T-helper 2 cell treated with Interferon-gamma antibody and Interleukin-4, amounts not matched to agents 5 μg/mL and 100 μg/mL, for 36 hours (primary cell): Measurements from ENCODE around the gene CDH13.

Experiments
- DNase-seq: peaks from one replicate; pipeline ENCODE4 v3.0.0; 2021; ENCODE audit warnings: low spot score
- H3K27ac Mint-ChIP-seq: one replicate; pipeline ENCODE4 v1.8.0; 2021; ENCODE audit warnings: mild to moderate bottlenecking, mixed read lengths
- H3K27me3 Mint-ChIP-seq: one replicate; pipeline ENCODE4 v1.8.0; 2021; ENCODE audit warnings: low read depth, mixed read lengths
- H3K36me3 Mint-ChIP-seq: one replicate; pipeline ENCODE4 v1.8.0; 2021; ENCODE audit warnings: low read depth, mixed read lengths
- H3K4me1 Mint-ChIP-seq: one replicate; pipeline ENCODE4 v1.8.0; 2021; ENCODE audit warnings: low read depth, mixed read lengths
- H3K4me3 Mint-ChIP-seq: one replicate; pipeline ENCODE4 v1.8.0; 2022; ENCODE audit warnings: mild to moderate bottlenecking, moderate library complexity, mixed read lengths
- H3K9me3 Mint-ChIP-seq: one replicate; pipeline ENCODE4 v1.8.0; 2021; ENCODE audit warnings: mixed read lengths

CDH13 gene

GRCh38 chr16:83392743-83393142 lies 766.0 kb downstream of the CDH13 start:
- peaks cover 25% of the 10 kb centered on the region for H3K9me3 Mint-ChIP-seq
- H3K27ac Mint-ChIP-seq: no peak overlapping the region
- H3K4me1 Mint-ChIP-seq: no peaks in the 10 kb centered on the region
- H3K27me3 Mint-ChIP-seq: no peaks in the 10 kb centered on the region
- H3K4me3 Mint-ChIP-seq: no peak overlapping the region
- H3K36me3 Mint-ChIP-seq: no peaks in the 10 kb centered on the region
- no peak for DNase-seq

- Mint-ChIP-seq H3K4me1 (no peaks in the 10 kb centered on the region), H3K27me3 (no peaks in the 10 kb centered on the region), H3K27ac (no peak overlapping the region), H3K4me3 (no peak overlapping the region), H3K9me3 (peaks cover 25% of the 10 kb centered on the region), H3K36me3 (no peaks in the 10 kb centered on the region)
- DNase-seq: no peak
Measured at GRCh38 chr16:83393196-83393981, 766.6 kb downstream of the CDH13 start.

GRCh38 chr16:83397601-83398291 lies 771.0 kb downstream of the CDH13 start:
- Mint-ChIP-seq H3K4me3 (no peak overlapping the region), H3K4me1 (no peaks in the 10 kb centered on the region), H3K9me3 (peaks cover 27% of the 10 kb centered on the region), H3K27ac (no peak overlapping the region), H3K27me3 (no peaks in the 10 kb centered on the region), H3K36me3 (no peaks in the 10 kb centered on the region)
- DNase-seq: no peak

- H3K27me3 Mint-ChIP-seq: no peaks in the 10 kb centered on the region
- no peaks in the 10 kb centered on the region for H3K4me1 Mint-ChIP-seq
- no peak overlapping the region for H3K4me3 Mint-ChIP-seq
- H3K9me3 Mint-ChIP-seq: peaks cover 11% of the 10 kb centered on the region
- H3K27ac Mint-ChIP-seq: no peak overlapping the region
- DNase-seq: no peak
- H3K36me3 Mint-ChIP-seq: no peaks in the 10 kb centered on the region
Measured at GRCh38 chr16:83400234-83400633, 773.5 kb downstream of the CDH13 start.

- Mint-ChIP-seq H3K36me3 (no peaks in the 10 kb centered on the region), H3K9me3 (peaks cover 7% of the 10 kb centered on the region), H3K4me1 (no peaks in the 10 kb centered on the region), H3K27me3 (no peaks in the 10 kb centered on the region), H3K4me3 (no peak overlapping the region), H3K27ac (no peak overlapping the region)
- no peak for DNase-seq
Measured at GRCh38 chr16:83402160-83402814, 775.5 kb downstream of the CDH13 start.

GRCh38 chr16:83402967-83403366 lies 776.2 kb downstream of the CDH13 start:
- Mint-ChIP-seq H3K27me3 (no peaks in the 10 kb centered on the region), H3K27ac (no peak overlapping the region), H3K36me3 (no peaks in the 10 kb centered on the region), H3K9me3 (peaks cover 7% of the 10 kb centered on the region), H3K4me1 (no peaks in the 10 kb centered on the region), H3K4me3 (no peak overlapping the region)
- no peak for DNase-seq

- no peaks in the 10 kb centered on the region for H3K27me3 Mint-ChIP-seq
- no peaks in the 10 kb centered on the region for H3K36me3 Mint-ChIP-seq
Measured at GRCh38 chr16:83403761-83404160, 777.0 kb downstream of the CDH13 start.

GRCh38 chr16:83404261-83404660 lies 777.5 kb downstream of the CDH13 start:
- H3K27ac Mint-ChIP-seq: no peak overlapping the region
- H3K4me3 Mint-ChIP-seq: no peak overlapping the region
- H3K9me3 Mint-ChIP-seq: peaks cover 7% of the 10 kb centered on the region
- H3K4me1 Mint-ChIP-seq: no peaks in the 10 kb centered on the region
- H3K27me3 Mint-ChIP-seq: no peaks in the 10 kb centered on the region
- DNase-seq: no peak
- no peaks in the 10 kb centered on the region for H3K36me3 Mint-ChIP-seq

More at GRCh38 chr16:83403761-83404160, 777.0 kb downstream of the CDH13 start:
- H3K9me3 Mint-ChIP-seq: peaks cover 7% of the 10 kb centered on the region
- no peak for DNase-seq
- no peak overlapping the region for H3K27ac Mint-ChIP-seq
- no peak overlapping the region for H3K4me3 Mint-ChIP-seq
- H3K4me1 Mint-ChIP-seq: no peaks in the 10 kb centered on the region

GRCh38 chr16:83407928-83408327 lies 781.2 kb downstream of the CDH13 start:
- H3K27ac Mint-ChIP-seq: no peak overlapping the region
- H3K4me1 Mint-ChIP-seq: no peaks in the 10 kb centered on the region
- H3K9me3 Mint-ChIP-seq: no peaks in the 10 kb centered on the region
- no peak for DNase-seq
- no peaks in the 10 kb centered on the region for H3K36me3 Mint-ChIP-seq
- H3K4me3 Mint-ChIP-seq: no peak overlapping the region
- H3K27me3 Mint-ChIP-seq: no peaks in the 10 kb centered on the region

- no peak for DNase-seq
- Mint-ChIP-seq H3K4me3 (no peak overlapping the region), H3K4me1 (no peaks in the 10 kb centered on the region), H3K27me3 (no peaks in the 10 kb centered on the region), H3K9me3 (no peaks in the 10 kb centered on the region), H3K36me3 (no peaks in the 10 kb centered on the region), H3K27ac (no peak overlapping the region)
Measured at GRCh38 chr16:83409347-83409746, 782.6 kb downstream of the CDH13 start.

- Mint-ChIP-seq H3K4me3 (no peak overlapping the region), H3K27me3 (no peaks in the 10 kb centered on the region), H3K9me3 (no peaks in the 10 kb centered on the region), H3K4me1 (no peaks in the 10 kb centered on the region), H3K36me3 (no peaks in the 10 kb centered on the region), H3K27ac (no peak overlapping the region)
- no peak for DNase-seq
Measured at GRCh38 chr16:83418565-83418964, 791.8 kb downstream of the CDH13 start.

GRCh38 chr16:83420206-83420760 lies 793.5 kb downstream of the CDH13 start:
- H3K4me3 Mint-ChIP-seq: no peak overlapping the region
- H3K27ac Mint-ChIP-seq: no peak overlapping the region
- no peaks in the 10 kb centered on the region for H3K36me3 Mint-ChIP-seq
- no peaks in the 10 kb centered on the region for H3K4me1 Mint-ChIP-seq
- H3K9me3 Mint-ChIP-seq: no peaks in the 10 kb centered on the region
- H3K27me3 Mint-ChIP-seq: no peaks in the 10 kb centered on the region
- DNase-seq: no peak

GRCh38 chr16:83433201-83433600 lies 806.4 kb downstream of the CDH13 start:
- Mint-ChIP-seq H3K4me1 (no peaks in the 10 kb centered on the region), H3K36me3 (no peaks in the 10 kb centered on the region), H3K4me3 (no peak overlapping the region), H3K27ac (no peak overlapping the region), H3K27me3 (no peaks in the 10 kb centered on the region), H3K9me3 (peaks cover 4% of the 10 kb centered on the region)
- no peak for DNase-seq

GRCh38 chr16:83437036-83437435 lies 810.3 kb downstream of the CDH13 start:
- H3K27ac Mint-ChIP-seq: no peak overlapping the region
- H3K9me3 Mint-ChIP-seq: no peaks in the 10 kb centered on the region
- no peak overlapping the region for H3K4me3 Mint-ChIP-seq
- DNase-seq: no peak
- no peaks in the 10 kb centered on the region for H3K27me3 Mint-ChIP-seq
- H3K36me3 Mint-ChIP-seq: no peaks in the 10 kb centered on the region
- no peaks in the 10 kb centered on the region for H3K4me1 Mint-ChIP-seq
